ENCODE data around the gene FGF4.

Gene FGF4

GRCh38 chr11:69804769-69805508 lies 29.8 kb upstream of the FGF4 start:
- DNase-seq: no peak

DNA sequence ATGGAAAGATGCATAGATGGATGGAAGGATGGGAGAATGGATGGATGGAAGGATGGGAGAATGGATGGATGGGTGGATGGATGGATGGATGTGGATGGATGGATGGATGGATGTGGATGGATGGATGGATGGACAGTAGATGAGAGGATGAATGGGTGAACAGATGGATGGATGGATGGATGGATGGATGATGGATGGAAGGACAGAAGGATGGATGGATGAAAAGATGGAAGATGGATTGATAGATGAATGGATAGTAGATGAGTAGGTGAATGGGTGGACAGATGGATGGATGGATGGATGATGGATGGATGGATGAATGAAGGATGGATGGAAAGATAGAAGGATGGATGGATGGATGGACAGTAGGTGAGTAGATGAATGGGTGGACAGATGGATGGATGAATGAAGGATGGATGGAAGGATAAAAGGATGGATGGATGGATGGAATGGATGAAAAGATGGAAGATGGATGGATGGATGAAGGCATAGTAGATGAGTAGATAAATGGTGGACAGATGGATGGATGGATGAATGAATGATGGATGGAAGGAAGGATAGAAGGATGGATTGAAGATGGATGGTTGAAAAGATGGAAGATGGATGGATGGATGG lies 28.6 kb upstream of the FGF4 start:
- DNase-seq: no peak
- H3K27me3 ChIP-seq (replicated peaks): peaks cover 7% of the 10 kb centered on the region
- no peak for TF ChIP-seq CTCF (IDR thresholded peaks at IDR 0.05; ENCODE audit: low read depth, low read length, missing control alignments)
- in situ Hi-C loops (cut with HindIII; ENCODE audit: low pct_ligation_motif_present, low sequenced_read_pairs): no loop called here
- no peak overlapping the region for H3K27ac ChIP-seq
- no peak overlapping the region for H3K4me3 ChIP-seq (ENCODE audit: low read depth, low read length)
- no peaks in the 10 kb centered on the region for H3K36me3 ChIP-seq (replicated peaks)

More at GRCh38 chr11:69804769-69805508, 29.8 kb upstream of the FGF4 start:
- Histone ChIP-seq H3K4me3 (ENCODE audit: low read depth, low read length) (no peak overlapping the region), H3K27ac (no peak overlapping the region), H3K27me3 (replicated peaks) (peaks cover 16% of the 10 kb centered on the region), H3K36me3 (replicated peaks) (no peaks in the 10 kb centered on the region)
- in situ Hi-C loops (cut with HindIII; ENCODE audit: low pct_ligation_motif_present, low sequenced_read_pairs): no loop called here
- no peak for TF ChIP-seq CTCF (IDR thresholded peaks at IDR 0.05; ENCODE audit: low read depth, low read length, missing control alignments)

DNA sequence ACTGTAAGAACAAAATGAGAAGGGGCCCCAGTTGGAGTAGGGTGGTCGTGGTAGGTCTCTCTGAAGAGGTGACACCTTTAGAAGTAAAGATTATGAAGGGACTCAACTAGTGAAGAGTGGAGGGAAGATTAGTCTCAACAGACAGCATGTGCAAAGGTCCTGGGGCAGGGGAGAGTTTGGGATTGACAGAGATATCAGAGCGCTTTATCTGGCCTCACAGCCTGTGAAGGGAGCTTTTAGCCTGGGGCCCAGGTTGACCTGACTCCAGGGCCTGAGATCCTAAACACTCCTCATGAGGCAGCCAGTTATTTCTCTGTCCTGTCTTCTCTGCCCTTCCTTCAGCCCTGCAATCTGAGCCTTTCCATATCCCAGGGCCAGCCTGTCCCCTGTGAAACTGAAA lies 27.9 kb upstream of the FGF4 start:
- no peak overlapping the region for H3K4me3 ChIP-seq (ENCODE audit: low read depth, low read length)
- in situ Hi-C loops (cut with HindIII; ENCODE audit: low pct_ligation_motif_present, low sequenced_read_pairs): no loop called here
- TF ChIP-seq CTCF (IDR thresholded peaks at IDR 0.05; ENCODE audit: low read depth, low read length, missing control alignments): no peak
- H3K27ac ChIP-seq: no peak overlapping the region
- H3K27me3 ChIP-seq (replicated peaks): no peaks in the 10 kb centered on the region
- no peak for DNase-seq
- H3K36me3 ChIP-seq (replicated peaks): no peaks in the 10 kb centered on the region

DNA sequence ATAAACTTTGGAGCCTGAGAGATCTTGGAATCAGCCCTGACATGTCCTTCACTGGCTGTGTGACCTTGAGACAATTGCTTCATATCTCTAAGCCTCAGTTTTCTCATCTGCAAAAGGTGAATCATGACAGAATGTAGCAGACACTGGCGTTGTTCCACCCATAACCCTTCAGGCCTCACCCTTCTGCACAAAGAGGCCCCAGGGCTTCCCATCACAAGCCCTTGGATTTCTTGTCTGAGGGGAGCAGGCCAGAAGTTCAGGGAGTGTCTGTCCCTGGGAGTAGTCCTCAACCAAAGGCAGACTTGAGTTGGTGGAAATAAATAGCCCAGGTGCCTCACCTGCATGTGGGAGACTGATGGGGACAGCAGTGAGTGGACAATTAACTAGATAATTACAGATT lies 27.4 kb upstream of the FGF4 start:
- no peak for TF ChIP-seq CTCF (IDR thresholded peaks at IDR 0.05; ENCODE audit: low read depth, low read length, missing control alignments)
- no peak for DNase-seq
- no peaks in the 10 kb centered on the region for H3K36me3 ChIP-seq (replicated peaks)
- in situ Hi-C loops (cut with HindIII; ENCODE audit: low pct_ligation_motif_present, low sequenced_read_pairs): no loop called here
- H3K27ac ChIP-seq: no peak overlapping the region
- no peak overlapping the region for H3K4me3 ChIP-seq (ENCODE audit: low read depth, low read length)
- no peaks in the 10 kb centered on the region for H3K27me3 ChIP-seq (replicated peaks)

DNA sequence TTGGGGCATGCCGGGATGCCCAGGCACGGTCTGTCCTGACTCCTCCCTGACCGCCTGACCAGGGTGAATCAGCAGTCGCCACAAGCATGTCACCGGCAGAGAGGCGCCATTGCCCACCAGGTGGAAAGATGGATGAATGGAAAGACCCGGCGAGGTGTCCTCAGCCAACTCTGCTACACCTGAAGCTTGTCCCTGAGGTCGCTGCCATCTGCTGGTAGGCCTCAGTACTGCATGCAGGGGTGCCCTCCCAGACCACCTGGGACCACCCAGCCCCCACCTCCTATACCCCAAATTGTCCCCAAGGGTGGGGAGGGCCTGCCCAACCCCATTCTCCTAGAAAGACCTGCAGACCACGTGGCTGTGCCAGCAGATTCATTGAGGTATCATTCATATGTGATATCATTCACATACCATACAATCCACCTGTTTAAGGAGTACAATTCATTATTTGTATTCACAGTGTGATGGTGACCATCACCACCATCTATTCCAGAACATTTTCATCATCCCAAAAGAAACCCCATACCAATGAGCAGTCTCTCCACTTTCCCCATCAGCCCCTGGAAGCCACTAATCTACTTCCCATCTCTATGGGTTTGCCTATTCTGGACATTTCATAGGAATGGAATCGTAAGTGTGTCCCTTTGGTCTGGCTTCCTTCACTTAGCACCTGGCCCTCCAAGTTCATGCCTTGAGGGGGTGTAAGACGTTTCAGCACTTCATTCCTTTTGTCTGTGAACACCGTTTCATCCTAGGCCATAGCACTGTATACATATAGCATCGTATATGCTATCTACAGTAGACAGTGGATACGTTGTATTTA lies 26.6 kb upstream of the FGF4 start:
- no peak overlapping the region for H3K4me3 ChIP-seq (ENCODE audit: low read depth, low read length)
- H3K27ac ChIP-seq: no peak overlapping the region
- no peak for DNase-seq
- in situ Hi-C loops (cut with HindIII; ENCODE audit: low pct_ligation_motif_present, low sequenced_read_pairs): no loop called here
- no peaks in the 10 kb centered on the region for H3K27me3 ChIP-seq (replicated peaks)
- peak; percentile 95 for TF ChIP-seq CTCF (IDR thresholded peaks at IDR 0.05; ENCODE audit: low read depth, low read length, missing control alignments)
- no peaks in the 10 kb centered on the region for H3K36me3 ChIP-seq (replicated peaks)

All from brain microvascular endothelial cell (primary cell).